ENCODE measurements around the gene LMTK2.

The LMTK2 gene

DNA sequence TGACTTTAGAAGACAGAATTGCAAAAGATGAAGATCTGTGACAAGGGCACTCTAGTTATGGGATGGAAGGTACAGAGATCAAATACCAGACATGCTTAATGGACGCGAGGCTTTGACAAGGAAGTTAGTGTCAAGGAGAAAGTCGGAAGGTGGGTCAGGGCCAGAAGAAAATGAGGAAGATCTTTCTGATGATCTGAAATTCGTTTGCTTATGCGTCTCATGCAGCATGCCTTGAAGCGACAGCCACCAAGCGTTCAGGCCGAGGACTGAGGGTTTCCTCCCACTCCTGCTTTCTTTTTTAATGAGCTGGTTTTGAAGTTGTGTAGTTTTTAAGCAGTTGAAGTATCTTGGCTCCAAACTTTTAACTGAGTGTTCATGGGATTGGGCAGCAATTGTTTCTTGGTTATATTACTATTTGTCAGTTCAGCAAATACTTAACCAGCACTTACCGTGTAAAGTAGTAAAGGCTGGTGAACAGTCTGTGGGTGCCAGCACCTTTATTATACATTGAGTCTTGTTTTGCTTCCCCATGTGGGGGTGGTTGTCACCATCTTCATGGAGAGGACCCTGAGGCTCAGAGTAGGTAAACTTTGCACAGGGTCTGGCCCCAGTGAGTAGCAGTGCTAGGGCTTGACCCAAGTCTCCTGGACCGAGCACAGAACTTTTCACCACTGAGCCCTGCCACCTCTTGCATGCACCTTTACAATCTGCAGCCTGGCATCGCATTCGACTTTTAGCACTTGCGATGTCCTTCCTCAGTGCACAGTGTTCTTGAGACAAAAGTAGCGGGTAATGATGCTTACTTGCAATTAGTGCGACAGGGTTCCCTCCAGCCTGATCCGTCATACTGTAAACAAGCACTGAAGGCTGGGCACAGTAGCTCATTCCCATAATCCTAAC is 90.3 kb downstream of the LMTK2 start:
- Histone ChIP-seq H3K36me3 (ENCODE audit: control insufficient read depth, insufficient read depth, low read length, severe bottlenecking) (peaks cover 23% of the 10 kb centered on the region), H3K4me3 (ENCODE audit: low read length) (no peak overlapping the region), H3K27me3 (replicated peaks; ENCODE audit: control insufficient read depth, insufficient read depth, low read length) (no peaks in the 10 kb centered on the region)

DNA sequence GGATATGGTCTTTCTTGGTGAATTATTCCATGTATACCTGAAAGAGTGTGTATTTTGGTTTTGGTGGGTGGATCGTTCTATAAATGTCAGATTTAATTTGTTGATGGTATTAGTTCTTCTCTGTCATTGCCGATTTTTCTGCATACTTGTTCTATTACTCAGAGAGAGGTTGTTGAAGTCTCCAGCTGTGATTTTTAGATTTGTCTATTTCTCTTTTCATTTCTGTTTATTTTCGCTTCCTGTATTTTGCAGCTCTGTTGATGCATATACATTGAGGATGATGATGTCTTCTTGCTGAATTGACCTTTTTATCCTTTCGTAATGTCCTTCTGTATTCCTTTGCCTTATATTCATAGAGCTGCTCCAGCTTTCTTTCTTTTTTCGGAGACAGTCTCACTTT is 92.5 kb downstream of the LMTK2 start:
- Histone ChIP-seq H3K9ac (ENCODE audit: low read length) (no peak overlapping the region), H3K9me3 (ENCODE audit: control insufficient read depth, low read length) (no peaks in the 10 kb centered on the region), H3K27me3 (replicated peaks; ENCODE audit: control insufficient read depth, insufficient read depth, low read length) (no peaks in the 10 kb centered on the region), H3K4me3 (ENCODE audit: low read length) (no peak overlapping the region), H3K4me1 (ENCODE audit: control insufficient read depth, insufficient read depth, low read length) (no peaks in the 10 kb centered on the region), H3K36me3 (ENCODE audit: control insufficient read depth, insufficient read depth, low read length, severe bottlenecking) (peaks cover 9% of the 10 kb centered on the region)
- DNase-seq (ENCODE audit: low read depth), result no peak

More for the DNA sequence above, 90.3 kb downstream of the LMTK2 start:
- DNase-seq (ENCODE audit: low read depth), result no peak
- Histone ChIP-seq H3K9ac (ENCODE audit: low read length) (no peak overlapping the region), H3K9me3 (ENCODE audit: control insufficient read depth, low read length) (no peaks in the 10 kb centered on the region), H3K4me1 (ENCODE audit: control insufficient read depth, insufficient read depth, low read length) (no peaks in the 10 kb centered on the region)

DNA sequence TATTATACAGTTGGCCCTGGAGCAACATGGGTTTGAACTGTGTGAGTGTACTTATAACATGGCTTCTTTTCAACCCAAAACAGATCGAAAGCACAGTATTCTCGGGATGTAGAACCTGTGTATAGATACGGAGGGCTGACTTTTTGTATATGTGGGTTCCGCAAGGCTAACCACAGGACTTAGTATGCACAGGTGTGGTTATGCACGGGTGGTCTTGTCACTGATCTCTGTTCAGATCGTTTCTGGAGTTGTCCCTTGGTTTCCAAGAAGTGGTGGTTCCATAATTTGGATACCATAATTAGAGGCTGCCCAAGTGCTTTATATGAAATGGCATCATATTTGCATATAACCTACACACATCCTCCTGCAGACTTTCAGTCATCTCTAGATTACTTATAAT is 93.7 kb downstream of the LMTK2 start:
- no peaks in the 10 kb centered on the region for H3K9me3 ChIP-seq (ENCODE audit: control insufficient read depth, low read length)
- H3K27me3 ChIP-seq (replicated peaks; ENCODE audit: control insufficient read depth, insufficient read depth, low read length), result no peaks in the 10 kb centered on the region
- no peaks in the 10 kb centered on the region for H3K4me1 ChIP-seq (ENCODE audit: control insufficient read depth, insufficient read depth, low read length)

DNA sequence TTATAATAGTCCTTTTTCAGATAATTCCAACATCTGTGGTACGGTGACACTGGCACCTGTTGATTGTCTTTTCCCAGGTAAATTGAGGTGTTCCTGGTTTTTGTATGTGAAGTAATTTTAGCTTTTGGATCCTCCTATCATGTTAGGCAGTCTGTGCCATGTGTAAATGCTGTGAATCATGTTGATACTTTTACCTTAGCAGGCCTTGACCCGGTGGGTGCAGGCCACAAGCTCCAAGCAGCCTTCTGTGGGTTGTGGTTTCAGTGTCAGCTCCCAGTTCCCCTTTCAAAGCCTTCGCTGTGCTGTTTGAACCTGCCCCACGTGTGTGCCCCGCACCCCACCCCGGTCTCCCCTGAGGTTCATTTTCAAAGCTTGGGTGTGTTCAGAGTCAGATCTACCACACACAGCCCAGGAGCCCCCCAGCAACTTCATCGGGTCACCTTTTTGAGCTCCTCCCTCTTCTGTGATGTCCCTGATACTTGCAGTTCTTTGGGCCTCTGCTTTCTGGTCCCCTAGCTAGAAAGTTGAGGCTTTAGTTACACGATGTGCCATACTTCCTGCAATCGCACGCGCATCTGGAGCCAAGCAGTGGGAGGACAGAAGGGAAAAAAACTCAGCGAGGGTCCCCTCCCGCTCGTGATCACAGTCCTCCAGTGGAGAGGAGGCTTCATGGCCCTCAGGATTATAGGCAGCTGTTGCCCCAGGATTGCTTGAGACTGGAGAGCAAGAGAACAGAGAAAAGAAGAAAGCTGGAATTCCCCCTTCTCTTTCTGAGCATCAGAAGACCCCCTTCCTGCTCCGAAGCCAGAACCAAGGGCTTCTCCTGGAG is 95.9 kb downstream of the LMTK2 start:
- DNase-seq (ENCODE audit: low read depth), result no peak
- no peaks in the 10 kb centered on the region for H3K27me3 ChIP-seq (replicated peaks; ENCODE audit: control insufficient read depth, insufficient read depth, low read length)
- no peak overlapping the region for H3K9ac ChIP-seq (ENCODE audit: low read length)
- H3K36me3 ChIP-seq (ENCODE audit: control insufficient read depth, insufficient read depth, low read length, severe bottlenecking), result peaks cover 30% of the 10 kb centered on the region
- H3K4me1 ChIP-seq (ENCODE audit: control insufficient read depth, insufficient read depth, low read length), result no peaks in the 10 kb centered on the region
- H3K4me3 ChIP-seq (ENCODE audit: low read length), result no peak overlapping the region
- H3K9me3 ChIP-seq (ENCODE audit: control insufficient read depth, low read length), result no peaks in the 10 kb centered on the region

More for the DNA sequence above, 93.7 kb downstream of the LMTK2 start:
- no peak for DNase-seq (ENCODE audit: low read depth)
- no peak overlapping the region for H3K9ac ChIP-seq (ENCODE audit: low read length)
- H3K36me3 ChIP-seq (ENCODE audit: control insufficient read depth, insufficient read depth, low read length, severe bottlenecking), result peaks cover 12% of the 10 kb centered on the region
- no peak overlapping the region for H3K4me3 ChIP-seq (ENCODE audit: low read length)

- Histone ChIP-seq H3K4me3 (ENCODE audit: low read length) (no peak overlapping the region), H3K9ac (ENCODE audit: low read length) (no peak overlapping the region), H3K9me3 (ENCODE audit: control insufficient read depth, low read length) (no peaks in the 10 kb centered on the region), H3K36me3 (ENCODE audit: control insufficient read depth, insufficient read depth, low read length, severe bottlenecking) (peaks cover 30% of the 10 kb centered on the region), H3K27me3 (replicated peaks; ENCODE audit: control insufficient read depth, insufficient read depth, low read length) (no peaks in the 10 kb centered on the region), H3K4me1 (ENCODE audit: control insufficient read depth, insufficient read depth, low read length) (no peaks in the 10 kb centered on the region)
- DNase-seq (ENCODE audit: low read depth), result no peak
Measured at GRCh38 chr7:98203261-98203963, 96.8 kb downstream of the LMTK2 start.

DNA sequence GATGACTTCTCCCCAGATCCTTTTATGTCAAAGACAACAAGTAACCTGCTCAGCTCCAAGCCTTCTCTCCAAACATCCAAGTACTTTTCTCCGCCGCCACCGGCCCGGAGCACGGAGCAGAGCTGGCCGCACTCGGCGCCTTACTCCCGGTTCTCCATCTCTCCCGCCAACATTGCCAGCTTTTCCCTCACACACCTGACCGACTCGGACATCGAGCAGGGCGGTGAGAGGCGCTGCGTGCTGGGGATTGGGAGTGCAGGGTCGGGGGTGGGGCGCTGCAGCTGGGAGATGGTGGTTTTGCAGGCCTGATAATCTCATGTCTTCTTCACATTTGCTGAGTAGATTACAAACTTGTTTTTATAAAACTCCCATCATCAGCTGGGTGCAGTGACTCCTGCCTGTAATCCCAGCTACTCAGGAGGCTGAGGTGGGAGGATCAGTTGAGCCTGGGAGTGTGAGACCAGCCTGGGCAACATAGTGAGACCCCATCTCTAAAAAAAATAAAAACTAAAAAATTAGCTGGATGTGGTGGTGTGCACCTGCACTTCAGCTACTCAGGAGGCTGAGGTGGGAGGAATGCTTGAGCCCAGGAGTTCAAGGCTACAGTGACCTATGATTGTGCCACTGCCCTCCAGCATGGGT is 97.4 kb downstream of the LMTK2 start:
- Histone ChIP-seq H3K27me3 (replicated peaks; ENCODE audit: control insufficient read depth, insufficient read depth, low read length) (no peaks in the 10 kb centered on the region), H3K36me3 (ENCODE audit: control insufficient read depth, insufficient read depth, low read length, severe bottlenecking) (peaks cover 30% of the 10 kb centered on the region), H3K9ac (ENCODE audit: low read length) (no peak overlapping the region), H3K4me1 (ENCODE audit: control insufficient read depth, insufficient read depth, low read length) (no peaks in the 10 kb centered on the region), H3K9me3 (ENCODE audit: control insufficient read depth, low read length) (no peaks in the 10 kb centered on the region), H3K4me3 (ENCODE audit: low read length) (no peak overlapping the region)
- DNase-seq (ENCODE audit: low read depth), result no peak

DNA sequence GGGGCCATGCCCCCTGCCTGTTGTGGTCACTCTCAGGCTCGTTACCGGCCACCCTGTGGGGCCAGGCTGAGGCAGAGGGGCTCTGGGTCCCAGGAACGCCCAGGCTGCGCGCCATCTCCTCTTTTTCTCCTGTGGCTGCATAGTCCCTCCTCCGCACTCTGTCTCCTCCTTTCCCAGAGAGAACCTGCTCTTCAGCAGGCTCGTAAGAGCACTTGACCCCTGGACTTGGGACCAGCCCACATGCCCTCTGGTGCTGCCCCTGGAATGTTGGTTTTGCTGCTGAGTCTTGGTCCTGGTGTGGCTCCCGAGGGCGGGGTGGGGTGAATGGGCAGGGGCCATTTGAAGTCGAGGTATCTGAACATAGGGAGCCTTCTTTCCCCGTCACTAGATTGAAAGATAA is 98.0 kb downstream of the LMTK2 start:
- no peak for DNase-seq (ENCODE audit: low read depth)
- Histone ChIP-seq H3K9me3 (ENCODE audit: control insufficient read depth, low read length) (no peaks in the 10 kb centered on the region), H3K36me3 (ENCODE audit: control insufficient read depth, insufficient read depth, low read length, severe bottlenecking) (peaks cover 30% of the 10 kb centered on the region), H3K4me1 (ENCODE audit: control insufficient read depth, insufficient read depth, low read length) (no peaks in the 10 kb centered on the region), H3K9ac (ENCODE audit: low read length) (no peak overlapping the region), H3K27me3 (replicated peaks; ENCODE audit: control insufficient read depth, insufficient read depth, low read length) (no peaks in the 10 kb centered on the region), H3K4me3 (ENCODE audit: low read length) (no peak overlapping the region)

DNA sequence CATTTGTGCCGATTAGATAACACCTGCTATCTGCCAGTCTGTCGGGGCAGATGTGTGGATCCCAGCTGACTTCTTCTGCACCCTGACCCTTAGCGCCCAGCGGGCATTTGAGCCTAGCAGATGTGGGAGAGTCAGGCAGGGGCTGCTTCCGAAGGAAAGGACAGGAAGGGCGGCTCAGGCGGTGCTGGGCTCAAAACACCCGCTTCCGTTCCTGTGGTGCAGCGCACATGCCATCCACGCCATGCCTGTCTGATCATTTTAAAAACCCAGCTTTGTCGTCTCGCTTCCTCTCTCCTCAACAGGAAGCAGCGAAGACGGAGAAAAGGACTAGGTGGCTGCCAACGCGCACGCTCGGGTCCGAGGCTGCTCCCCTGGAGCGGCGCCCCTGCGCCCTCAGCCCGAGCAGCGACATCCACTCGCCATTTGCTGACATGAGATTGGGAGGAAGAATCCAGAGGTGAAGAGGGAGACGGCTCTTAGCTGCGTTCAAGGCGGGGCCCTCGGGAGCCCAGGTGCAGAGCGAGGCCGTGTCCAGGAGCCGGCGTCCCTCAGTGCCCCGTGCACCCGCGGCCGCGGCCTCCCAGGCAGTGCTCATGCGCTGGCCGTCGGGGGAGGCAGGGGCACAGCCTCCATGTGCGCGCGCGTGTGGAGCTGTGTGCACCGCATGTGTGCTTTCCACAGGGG is 98.6 kb downstream of the LMTK2 start:
- peaks cover 30% of the 10 kb centered on the region for H3K36me3 ChIP-seq (ENCODE audit: control insufficient read depth, insufficient read depth, low read length, severe bottlenecking)

DNA sequence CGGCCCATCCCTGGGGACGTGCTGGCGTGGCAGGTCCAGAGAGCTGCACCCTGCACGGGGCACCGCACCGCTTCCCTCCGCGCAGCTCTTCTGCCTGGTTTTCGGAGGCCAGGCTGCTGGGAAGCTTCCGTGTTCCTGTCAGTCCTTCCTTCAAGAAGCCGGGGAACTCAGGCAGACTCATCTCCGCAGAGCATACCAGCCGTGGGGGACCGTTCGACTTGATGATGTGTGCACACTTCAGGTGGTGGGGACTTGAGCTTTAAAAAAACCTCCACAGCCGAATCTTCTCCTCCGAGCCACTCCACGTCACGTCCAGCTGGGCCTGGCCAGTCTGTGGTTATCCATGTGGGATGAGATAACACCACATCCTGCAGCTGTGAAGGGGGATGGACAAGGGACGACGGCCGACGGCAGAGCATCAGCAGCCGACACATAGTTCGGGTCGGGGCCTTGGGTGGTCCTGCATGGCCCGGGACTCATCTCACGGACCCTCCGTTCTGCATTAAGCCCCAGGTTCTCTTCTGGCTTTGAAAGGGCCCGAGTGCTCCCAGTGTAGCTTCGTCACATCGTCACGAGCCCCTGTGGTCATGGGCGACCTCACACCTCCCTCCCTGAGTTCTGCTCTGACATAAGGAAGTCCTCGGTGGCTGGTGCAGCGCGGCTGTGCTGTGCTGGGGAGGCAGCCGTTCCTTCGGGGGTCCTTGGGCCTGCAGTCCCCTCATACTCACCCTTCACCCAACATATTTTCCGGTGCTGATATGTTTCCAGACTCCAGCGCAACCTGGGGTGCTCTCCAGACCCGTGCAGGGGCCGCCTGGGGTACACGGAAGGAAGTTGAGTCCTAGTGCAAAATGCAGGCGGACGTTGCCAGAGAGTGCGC is 100.0 kb downstream of the LMTK2 start:
- Histone ChIP-seq H3K27me3 (replicated peaks; ENCODE audit: control insufficient read depth, insufficient read depth, low read length) (no peaks in the 10 kb centered on the region), H3K36me3 (ENCODE audit: control insufficient read depth, insufficient read depth, low read length, severe bottlenecking) (peaks cover 30% of the 10 kb centered on the region), H3K9ac (ENCODE audit: low read length) (no peak overlapping the region), H3K9me3 (ENCODE audit: control insufficient read depth, low read length) (no peaks in the 10 kb centered on the region), H3K4me1 (ENCODE audit: control insufficient read depth, insufficient read depth, low read length) (no peaks in the 10 kb centered on the region), H3K4me3 (ENCODE audit: low read length) (no peak overlapping the region)
- DNase-seq (ENCODE audit: low read depth), result no peak

More for the DNA sequence above, 98.6 kb downstream of the LMTK2 start:
- Histone ChIP-seq H3K4me3 (ENCODE audit: low read length) (no peak overlapping the region), H3K9ac (ENCODE audit: low read length) (no peak overlapping the region), H3K9me3 (ENCODE audit: control insufficient read depth, low read length) (no peaks in the 10 kb centered on the region), H3K4me1 (ENCODE audit: control insufficient read depth, insufficient read depth, low read length) (no peaks in the 10 kb centered on the region), H3K27me3 (replicated peaks; ENCODE audit: control insufficient read depth, insufficient read depth, low read length) (no peaks in the 10 kb centered on the region)
- DNase-seq (ENCODE audit: low read depth), result no peak
